HG03064 (cell line): ENCODE data around the gene SLC6A13.
"Not testable (repeated sequence)": the region's sequence is repeated elsewhere in the genome, so short reads cannot be mapped to it uniquely, and the experiment has no call there.

Source experiments
- ATAC-seq: cut with Tn5 transposase; IDR thresholded peaks from one replicate; pipeline ENCODE4 v1.9.1; 2021; ENCODE audit warnings: low read depth; ENCODE audit not compliant: unreplicated experiment

Gene SLC6A13

GRCh38 chr12:203462-204260, 59.0 kb downstream of the SLC6A13 start:
- ATAC-seq, result no peak

- ATAC-seq, result no peak
Measured at GRCh38 chr12:203074-203461, 59.6 kb downstream of the SLC6A13 start.

- no peak for ATAC-seq
Measured at GRCh38 chr12:202081-202731, 60.4 kb downstream of the SLC6A13 start.

GRCh38 chr12:201361-201760, 61.3 kb downstream of the SLC6A13 start:
- no peak for ATAC-seq

GRCh38 chr12:198705-199104, 63.9 kb downstream of the SLC6A13 start:
- no peak for ATAC-seq

- ATAC-seq, result no peak
Measured at GRCh38 chr12:197911-198695, 64.5 kb downstream of the SLC6A13 start.

- no peak for ATAC-seq
Measured at GRCh38 chr12:197347-197746, 65.3 kb downstream of the SLC6A13 start.

- ATAC-seq, result no peak
Measured at GRCh38 chr12:196436-196835, 66.2 kb downstream of the SLC6A13 start.

GRCh38 chr12:195951-196350, 66.7 kb downstream of the SLC6A13 start:
- no peak for ATAC-seq

- no peak for ATAC-seq
Measured at GRCh38 chr12:195156-195555, 67.5 kb downstream of the SLC6A13 start.

- ATAC-seq, result no peak
Measured at GRCh38 chr12:194276-194675, 68.4 kb downstream of the SLC6A13 start.

GRCh38 chr12:193261-193660, 69.4 kb downstream of the SLC6A13 start:
- ATAC-seq, result no peak

GRCh38 chr12:191541-191940, 71.1 kb downstream of the SLC6A13 start:
- ATAC-seq, result no peak

- ATAC-seq, result no peak
Measured at GRCh38 chr12:190881-191280, 71.8 kb downstream of the SLC6A13 start.

GRCh38 chr12:189622-189962, 73.0 kb downstream of the SLC6A13 start:
- ATAC-seq, result no peak

GRCh38 chr12:188910-189621, 73.6 kb downstream of the SLC6A13 start:
- no peak for ATAC-seq

- not testable (repeated sequence) for ATAC-seq
Measured at GRCh38 chr12:187986-188909, 74.4 kb downstream of the SLC6A13 start.

GRCh38 chr12:186006-186625, 76.5 kb downstream of the SLC6A13 start:
- ATAC-seq, result no peak

- no peak for ATAC-seq
Measured at GRCh38 chr12:185576-185955, 77.1 kb downstream of the SLC6A13 start.
